PC-3 (cell line): ENCODE results near the gene RPS26. TPM values are rescaled to one million over a fixed set of nuclear protein-coding genes. Genes with fewer than 3 reads are reported as not detected.

Experiments used
- ATAC-seq: fragments of 200-7000 bp; cut with Tn5 transposase; 2 replicates; pipeline ENCODE4 v1.9.1; 2020; ENCODE audit warnings: mild to moderate bottlenecking, moderate library complexity
- BruUV-seq: library from RNA; stranded (reverse); fragments of 400-500 nt; replicated peaks from 2 replicates; lab custom pipeline; 2021; lab: Mats Ljungman, UMichigan
- CTCF ChIA-PET: fragments of 300-600 bp; sonication (Branson Sonifier 250); formaldehyde crosslinking; loops from one replicate; lab custom pipeline; 2022; ENCODE audit warnings: antibody characterized with exemption; lab: Charles Lee
- POLR2A ChIA-PET: fragments of 300-600 bp; sonication (Branson Sonifier 250); formaldehyde crosslinking; loops from one replicate; lab custom pipeline; 2022; ENCODE audit warnings: antibody characterized with exemption; ENCODE audit not compliant: unreplicated experiment; lab: Charles Lee
- DNase-seq: peaks from one replicate; pipeline ENCODE4 v3.0.0-alpha.2; 2015
- H2AFZ ChIP-seq: fragments of 300-600 bp; sonication (generic); 2 replicates; pipeline ENCODE4 v1.6.0; 2016; ENCODE audit warnings: antibody characterized with exemption, low read length
- H3F3A ChIP-seq: fragments of 300-600 bp; sonication (generic); one replicate; pipeline ENCODE4 v1.6.0; 2017; ENCODE audit warnings: antibody characterized with exemption, low read length, control low read depth, mild to moderate bottlenecking; ENCODE audit not compliant: unreplicated experiment
- H3K27ac ChIP-seq: fragments of 300-600 bp; sonication (generic); 2 replicates; pipeline ENCODE4 v1.5.1; 2016; ENCODE audit warnings: mild to moderate bottlenecking, low read length
- H3K27me3 ChIP-seq: fragments of 300-600 bp; sonication (generic); 2 replicates; pipeline ENCODE4 v1.6.1; 2016; ENCODE audit warnings: low read length, mixed read lengths
- H3K36me3 ChIP-seq: fragments of 300-600 bp; sonication (generic); 2 replicates; pipeline ENCODE4 v1.6.1; 2016; ENCODE audit warnings: low read depth, mixed run types, low read length, mixed read lengths
- H3K4me1 ChIP-seq: fragments of 300-600 bp; sonication (generic); 2 replicates; pipeline ENCODE4 v1.5.1; 2016; ENCODE audit warnings: low read length; ENCODE audit not compliant: insufficient read depth
- H3K4me2 ChIP-seq: fragments of 300-600 bp; sonication (generic); 2 replicates; pipeline ENCODE4 v1.6.0; 2016; ENCODE audit warnings: low read length
- H3K4me3 ChIP-seq: fragments of 300-600 bp; sonication (generic); 2 replicates; pipeline ENCODE4 v1.5.1; 2016; ENCODE audit warnings: mild to moderate bottlenecking, low read length, mixed read lengths
- H3K79me2 ChIP-seq: fragments of 300-600 bp; sonication (generic); 2 replicates; pipeline ENCODE4 v1.6.1; 2017; ENCODE audit warnings: low read length, mixed read lengths
- H3K9ac ChIP-seq: fragments of 300-600 bp; sonication (generic); 2 replicates; pipeline ENCODE4 v1.6.0; 2016; ENCODE audit warnings: mild to moderate bottlenecking, low read length
- H3K9me2 ChIP-seq: fragments of 300-600 bp; sonication (generic); replicated peaks from 2 replicates; pipeline ENCODE4 v1.6.1; 2016; ENCODE audit warnings: mixed run types, low read length, mixed read lengths
- H3K9me3 ChIP-seq: fragments of 300-600 bp; sonication (generic); 2 replicates; pipeline ENCODE4 v1.6.1; 2016; ENCODE audit warnings: low read length, mixed read lengths
- H4K20me1 ChIP-seq: fragments of 300-600 bp; sonication (generic); 2 replicates; pipeline ENCODE4 v1.6.1; 2016; ENCODE audit warnings: low read length, mixed read lengths
- EZH2 ChIP-seq: fragments of 300-600 bp; sonication (generic); IDR thresholded peaks from one replicate; pipeline ENCODE4 v1.6.1; 2017; ENCODE audit warnings: antibody characterized with exemption, mild to moderate bottlenecking, low read length; ENCODE audit not compliant: unreplicated experiment
- EZH2phosphoT487 ChIP-seq: fragments of 300-600 bp; sonication (generic); IDR thresholded peaks from 2 replicates; pipeline ENCODE4 v1.6.1; 2018; ENCODE audit warnings: mild to moderate bottlenecking, antibody characterized with exemption, low read length, borderline replicate concordance
- intact Hi-C: fragments of 100-400 bp; cut with micrococcal nuclease; formaldehyde crosslinking; loops from 2 replicates; pipeline ENCODE4 v1.9.0; 2023
- total RNA-seq: library from RNA; depleted of rRNA; stranded (reverse); fragments of >200 nt; gene quantifications from 2 replicates; pipeline ENCODE4 v1.2.3, GENCODE V29; 2014
- TF ChIP-seq, protein P1 (sequence below): fragments of 300-600 bp; sonication (generic); conservative IDR thresholded peaks from 2 replicates; pipeline ENCODE4 v1.5.1; 2017; ENCODE audit warnings: antibody characterized with exemption, low read depth, mild to moderate bottlenecking, low read length

The RPS26 gene
- total RNA-seq, 1 experiment from 2014 or later: 320 TPM

- Histone ChIP-seq H3K36me3 (no peaks in the 10 kb centered on the region), H3K79me2 (no peaks in the 10 kb centered on the region), H3K9me3 (no peaks in the 10 kb centered on the region), H3K4me3 (no peak overlapping the region), H3F3A (no peaks in the 10 kb centered on the region), H3K4me2 (peak overlapping the region; percentile 20), H3K27me3 (no peaks in the 10 kb centered on the region), H3K4me1 (peaks cover 17% of the 10 kb centered on the region), H4K20me1 (no peaks in the 10 kb centered on the region), H3K9ac (no peak overlapping the region), H3K27ac (peak overlapping the region; percentile 27), H2AFZ (no peak overlapping the region), H3K9me2 (no peaks in the 10 kb centered on the region)
- POLR2A ChIA-PET: interaction anchor here (0.7 to 1.4 kb wide), 2 partner anchors 32 to 33 kb away, joined by 3 to 7 read pairs; partner anchors contain the start of gene SUOX
- TF ChIP-seq, protein P1, sequence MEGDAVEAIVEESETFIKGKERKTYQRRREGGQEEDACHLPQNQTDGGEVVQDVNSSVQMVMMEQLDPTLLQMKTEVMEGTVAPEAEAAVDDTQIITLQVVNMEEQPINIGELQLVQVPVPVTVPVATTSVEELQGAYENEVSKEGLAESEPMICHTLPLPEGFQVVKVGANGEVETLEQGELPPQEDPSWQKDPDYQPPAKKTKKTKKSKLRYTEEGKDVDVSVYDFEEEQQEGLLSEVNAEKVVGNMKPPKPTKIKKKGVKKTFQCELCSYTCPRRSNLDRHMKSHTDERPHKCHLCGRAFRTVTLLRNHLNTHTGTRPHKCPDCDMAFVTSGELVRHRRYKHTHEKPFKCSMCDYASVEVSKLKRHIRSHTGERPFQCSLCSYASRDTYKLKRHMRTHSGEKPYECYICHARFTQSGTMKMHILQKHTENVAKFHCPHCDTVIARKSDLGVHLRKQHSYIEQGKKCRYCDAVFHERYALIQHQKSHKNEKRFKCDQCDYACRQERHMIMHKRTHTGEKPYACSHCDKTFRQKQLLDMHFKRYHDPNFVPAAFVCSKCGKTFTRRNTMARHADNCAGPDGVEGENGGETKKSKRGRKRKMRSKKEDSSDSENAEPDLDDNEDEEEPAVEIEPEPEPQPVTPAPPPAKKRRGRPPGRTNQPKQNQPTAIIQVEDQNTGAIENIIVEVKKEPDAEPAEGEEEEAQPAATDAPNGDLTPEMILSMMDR: no peak
- no peak for TF ChIP-seq EZH2phosphoT487
- TF ChIP-seq EZH2: no peak
- intact Hi-C loops: loop anchor here (1.0 kb wide), 2 partner anchors 33 to 290 kb away; no protein-coding TSS in a partner anchor
- ATAC-seq (peak; percentile 72), DNase-seq (peak; percentile 74)
- CTCF ChIA-PET: interaction anchor here (0.6 to 2.3 kb wide), 6 partner anchors 22 to 407 kb away, joined by 3 to 29 read pairs (median 6); partner anchors contain the start of genes RAB5B and SUOX
- no TSS peak for BruUV-seq
These were observed 12.6 kb upstream of the RPS26 start for GRCh38 chr12:56029166-56029519.

GRCh38 chr12:56029666-56030293, 11.9 kb upstream of the RPS26 start:
- BruUV-seq: no TSS peak
- Histone ChIP-seq H3K36me3 (no peaks in the 10 kb centered on the region), H3K4me3 (no peak overlapping the region), H2AFZ (no peak overlapping the region), H3K9me3 (no peaks in the 10 kb centered on the region), H3K27ac (peak overlapping the region; percentile 27), H3K79me2 (no peaks in the 10 kb centered on the region), H3K27me3 (no peaks in the 10 kb centered on the region), H3K4me1 (peaks cover 17% of the 10 kb centered on the region), H3K4me2 (peak overlapping the region; percentile 20; the same call in 1 of the 2 replicates), H3K9me2 (no peaks in the 10 kb centered on the region), H4K20me1 (no peaks in the 10 kb centered on the region), H3F3A (no peaks in the 10 kb centered on the region), H3K9ac (no peak overlapping the region)
- DNase-seq (peak; percentile 59), ATAC-seq (peak; percentile 81)
- intact Hi-C loops: loop anchor here (1.0 kb wide), 2 partner anchors 33 to 290 kb away; no protein-coding TSS in a partner anchor
- TF ChIP-seq, protein P1: peak; percentile 85
- TF ChIP-seq EZH2: no peak
- CTCF ChIA-PET: interaction anchor here (0.6 to 2.3 kb wide), 5 partner anchors 23 to 291 kb away, joined by 3 to 29 read pairs (median 7); partner anchors contain the start of genes RAB5B and SUOX
- POLR2A ChIA-PET: interaction anchor here (1.4 kb wide), 1 partner anchor 34 kb away, joined by 7 read pairs; no protein-coding TSS in a partner anchor

DNA sequence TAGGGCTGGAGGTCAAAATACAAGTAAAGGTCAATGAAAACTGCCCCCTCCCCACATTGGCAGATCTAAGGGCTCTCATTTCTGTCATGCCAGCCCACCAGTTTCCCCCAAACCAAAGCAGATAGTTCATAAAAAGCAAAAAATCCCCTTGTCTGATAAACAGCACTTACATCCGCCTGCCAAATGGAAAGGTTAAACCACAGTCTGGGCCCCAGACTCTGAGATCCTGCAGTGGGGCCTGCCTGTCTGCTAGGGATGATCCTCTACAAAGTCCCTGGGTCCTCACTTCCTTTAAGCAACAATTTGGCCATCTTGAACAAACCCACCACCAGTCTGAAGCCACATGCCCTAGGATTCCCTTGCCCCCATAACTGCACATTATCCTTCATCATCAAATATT, 9.7 kb upstream of the RPS26 start:
- H3K36me3 ChIP-seq: no peaks in the 10 kb centered on the region
- intact Hi-C loops: no loop called here
- CTCF ChIA-PET: no interaction called here

More for the DNA sequence above, 9.7 kb upstream of the RPS26 start:
- Histone ChIP-seq H3K27ac (no peak overlapping the region), H3K9me2 (no peaks in the 10 kb centered on the region), H3K79me2 (no peaks in the 10 kb centered on the region), H4K20me1 (no peaks in the 10 kb centered on the region), H3F3A (no peaks in the 10 kb centered on the region), H3K9me3 (no peaks in the 10 kb centered on the region), H3K9ac (no peak overlapping the region), H3K4me3 (no peak overlapping the region), H3K27me3 (no peaks in the 10 kb centered on the region), H3K4me2 (no peak overlapping the region), H2AFZ (no peak overlapping the region), H3K4me1 (peaks cover 17% of the 10 kb centered on the region)
- no TSS peak for BruUV-seq
- TF ChIP-seq, protein P1: no peak
- TF ChIP-seq EZH2phosphoT487: no peak
- TF ChIP-seq EZH2: no peak
- POLR2A ChIA-PET: no interaction called here
- ATAC-seq (no peak), DNase-seq (no peak)
